ENCODE data around the gene FHDC1. TPM values are rescaled to one million over a fixed set of nuclear protein-coding genes. Genes with fewer than 3 reads are reported as not detected.

FHDC1 gene
- total and polyA plus RNA-seq, 10 of the 15 experiments (the other 5 are each of a cell fraction or from before 2014, with no cell fraction given), result 0.04 to 0.12 (median 0.06) TPM; not detected in 3

- CTCF ChIA-PET, result interaction anchor here (0.6 kb wide), 1 partner anchor 1801 kb away, joined by 3 read pairs; no protein-coding TSS in a partner anchor
- 57% methylated on average over 4 of the region's 4 CpGs for WGBS (ENCODE audit: insufficient coverage, insufficient replicate concordance, low lambda C conversion rate, missing lambda C conversion rate)
- in situ Hi-C loops (cut with MboI), result no loop called here
Observed at GRCh38 chr4:152965611-152966010, 29.5 kb downstream of the FHDC1 start.

GRCh38 chr4:152967907-152968306 is 31.8 kb downstream of the FHDC1 start:
- WGBS (ENCODE audit: insufficient coverage, insufficient replicate concordance, low lambda C conversion rate, missing lambda C conversion rate), result 54% methylated on average over 3 of the region's 3 CpGs
- in situ Hi-C loops (cut with MboI), result no loop called here
- no TSS peak for BruUV-seq (replicated peaks)
- TF ChIP-seq EP300 (IDR thresholded peaks at IDR 0.05; ENCODE audit: borderline replicate concordance in 1 of 2, control insufficient read depth in 1 of 2, low read depth in 2 of 2, low read length in 2 of 2), result no peak
- no peak for TF ChIP-seq ZBED1 (IDR thresholded peaks at IDR 0.05; ENCODE audit: borderline replicate concordance)
- no peak for TF ChIP-seq IKZF1 (conservative IDR thresholded peaks at IDR 0.05)
- no peak for TF ChIP-seq JUND (IDR thresholded peaks at IDR 0.05; ENCODE audit: low read depth, low read length)
- TF ChIP-seq POLR2AphosphoS2 (IDR thresholded peaks at IDR 0.05; ENCODE audit: low read depth, low read length), result no peak
- TF ChIP-seq ATF7 (IDR thresholded peaks at IDR 0.05; ENCODE audit: low read depth), result no peak
- TF ChIP-seq CEBPB (IDR thresholded peaks at IDR 0.05; ENCODE audit: borderline replicate concordance in 1 of 2, low read depth in 2 of 2, low read length in 2 of 2), result no peak
- no peak for TF ChIP-seq SIX5 (IDR thresholded peaks at IDR 0.05; ENCODE audit: low read depth, low read length, severe bottlenecking)
- no peak for TF ChIP-seq NKRF (conservative IDR thresholded peaks at IDR 0.05)
- TF ChIP-seq ZNF207 (IDR thresholded peaks at IDR 0.05; ENCODE audit: borderline replicate concordance), result no peak
- TF ChIP-seq WRNIP1 (IDR thresholded peaks at IDR 0.05; ENCODE audit: borderline replicate concordance, low read depth, low read length), result no peak

More at GRCh38 chr4:152965611-152966010, 29.5 kb downstream of the FHDC1 start:
- DNase-seq (ENCODE audit: low read depth, low spot score) (no peak), ATAC-seq (peak; percentile 34; the same call in 2 of the 3 replicates), FAIRE-seq (no peak)
- ChIA-PET SMC1A (ENCODE audit: uncharacterized antibody, unreplicated experiment) (interaction anchor here (0.7 to 1.4 kb wide), 4 partner anchors 15 to 118 kb away, joined by 3 to 5 read pairs (median 3); no protein-coding TSS in a partner anchor), RAD21 (ENCODE audit: unreplicated experiment) (interaction anchor here (1.0 kb wide), 1 partner anchor 115 kb away, joined by 3 read pairs; no protein-coding TSS in a partner anchor), POLR2A (no interaction called here)
- H3K4me1 ChIP-seq (ENCODE audit: control insufficient read depth, insufficient read depth, low read length), result no peaks in the 10 kb centered on the region
- no peaks in the 10 kb centered on the region for H4K20me1 ChIP-seq (ENCODE audit: control insufficient read depth, insufficient read depth)
- intact Hi-C loops (cut with micrococcal nuclease; ENCODE audit: unreplicated experiment), result no loop called here
- H3K9ac ChIP-seq (ENCODE audit: control insufficient read depth, insufficient read depth, low read length), result no peak overlapping the region
- no peak overlapping the region for H3K4me2 ChIP-seq (ENCODE audit: control insufficient read depth, insufficient read depth)
- H3K27me3 ChIP-seq (replicated peaks in 1 of 2; ENCODE audit: control insufficient read depth in 2 of 2, insufficient read depth in 2 of 2, low read length in 1 of 2), result no peaks in the 10 kb centered on the region
- H2AFZ ChIP-seq (ENCODE audit: control insufficient read depth, low read depth, low read length), result no peak overlapping the region
- H3K27ac ChIP-seq (ENCODE audit: control insufficient read depth, insufficient read depth), result no peak overlapping the region
- no peaks in the 10 kb centered on the region for H3K36me3 ChIP-seq (ENCODE audit: control insufficient read depth in 2 of 2, insufficient read depth in 2 of 2, low read length in 1 of 2)
- H3K9me3 ChIP-seq (replicated peaks; ENCODE audit: control insufficient read depth, insufficient read depth, low read length), result no peaks in the 10 kb centered on the region
- no peak overlapping the region for H3K4me3 ChIP-seq
- TF ChIP-seq POLR2AphosphoS2 (IDR thresholded peaks at IDR 0.05; ENCODE audit: low read depth, low read length), result no peak
- no peak for TF ChIP-seq RELA (IDR thresholded peaks at IDR 0.05; ENCODE audit: borderline replicate concordance, partially characterized antibody)
- TF ChIP-seq CEBPB (IDR thresholded peaks at IDR 0.05; ENCODE audit: borderline replicate concordance in 1 of 2, low read depth in 2 of 2, low read length in 2 of 2), result no peak
- no peak for TF ChIP-seq POLR2A (IDR thresholded peaks at IDR 0.05; ENCODE audit: low read depth, low read length)
- no peak for TF ChIP-seq SMARCA5 (IDR thresholded peaks at IDR 0.05)
- no peak for TF ChIP-seq CBX5 (IDR thresholded peaks at IDR 0.05; ENCODE audit: low read depth)
- H3K79me2 ChIP-seq (ENCODE audit: control insufficient read depth, insufficient read depth, low read length), result no peaks in the 10 kb centered on the region
- BruUV-seq (replicated peaks), result no TSS peak

More at GRCh38 chr4:152967907-152968306, 31.8 kb downstream of the FHDC1 start:
- no peak for DNase-seq (ENCODE audit: low read depth, low spot score)
- no peak for ATAC-seq
- H3K4me1 ChIP-seq (ENCODE audit: control insufficient read depth, insufficient read depth, low read length), result no peaks in the 10 kb centered on the region
- H3K36me3 ChIP-seq (ENCODE audit: control insufficient read depth in 2 of 2, insufficient read depth in 2 of 2, low read length in 1 of 2), result no peaks in the 10 kb centered on the region
- no peak overlapping the region for H3K4me2 ChIP-seq (ENCODE audit: control insufficient read depth, insufficient read depth)
- H3K79me2 ChIP-seq (ENCODE audit: control insufficient read depth, insufficient read depth, low read length), result no peaks in the 10 kb centered on the region
- H3K9me3 ChIP-seq (replicated peaks; ENCODE audit: control insufficient read depth, insufficient read depth, low read length), result no peaks in the 10 kb centered on the region
- SMC1A ChIA-PET (ENCODE audit: uncharacterized antibody, unreplicated experiment), result no interaction called here
- H3K4me3 ChIP-seq, result no peak overlapping the region
- POLR2A ChIA-PET, result no interaction called here
- no peaks in the 10 kb centered on the region for H4K20me1 ChIP-seq (ENCODE audit: control insufficient read depth, insufficient read depth)
- no peaks in the 10 kb centered on the region for H3K27me3 ChIP-seq (replicated peaks in 1 of 2; ENCODE audit: control insufficient read depth in 2 of 2, insufficient read depth in 2 of 2, low read length in 1 of 2)
- H2AFZ ChIP-seq (ENCODE audit: control insufficient read depth, low read depth, low read length), result no peak overlapping the region
- intact Hi-C loops (cut with micrococcal nuclease; ENCODE audit: unreplicated experiment), result no loop called here
- no peak overlapping the region for H3K27ac ChIP-seq (ENCODE audit: control insufficient read depth, insufficient read depth)
- CTCF ChIA-PET, result no interaction called here
- RAD21 ChIA-PET (ENCODE audit: unreplicated experiment), result no interaction called here
- H3K9ac ChIP-seq (ENCODE audit: control insufficient read depth, insufficient read depth, low read length), result no peak overlapping the region
- no peak for FAIRE-seq
